Heart left ventricle (tissue), 13 donors: ENCODE data around the gene IFFO2.

Experiments
- CTCF ChIP-seq, 12 donors: fragments of 200-600 bp; sonication (generic) in 4 of 12; IDR thresholded peaks; one replicate each; pipeline versions ENCODE4 v1.5.0 to v1.8.0; 2018 to 2022; ENCODE audit warnings: antibody characterized with exemption in 12 of 12, mild to moderate bottlenecking in 5 of 12
- POLR2A ChIP-seq, 2 donors: fragments of 450-650 bp; IDR thresholded peaks; one replicate each; pipeline ENCODE4 v1.6.1; 2017; ENCODE audit warnings: antibody characterized with exemption in 2 of 2, mild to moderate bottlenecking in 2 of 2, moderate library complexity in 2 of 2
- donor health status: ischemic (EF 13 %, LVEDD 7.1; RV severe dilation, severe dysfunction).
- donor health status: DM: no; HTN: yes; CAD: no.
- donor health status: DM: no; HTN: no; CAD: no.
- donor health status: ischemic (EF 25% LVEDD 6.9; RV normal size, moderate dysfunction).
- donor health status: ischemic (EF 25% LVEDD 5.7; RV mildly dilated, moderate dysfunction).
- donor health status: ischemic (EF 35%, LVEDD 5.7; RV mildly dilated, moderate dysfunction).
- donor health status: nonischemic (EF 11% LVEDD 7.7; RV severe dilation, severe dysfunction).
- donor health status: DM: yes; HTN: yes; CAD: no.
- donor health status: PGD.
- donor health status: ischemic (EF 29% LVEDD 5.4; RV normal size, mild dysfunction).
- donor health status: nonischemic (EF 23%, LVEDD 6.1; RV moderate dilation, normal function).

DNA sequence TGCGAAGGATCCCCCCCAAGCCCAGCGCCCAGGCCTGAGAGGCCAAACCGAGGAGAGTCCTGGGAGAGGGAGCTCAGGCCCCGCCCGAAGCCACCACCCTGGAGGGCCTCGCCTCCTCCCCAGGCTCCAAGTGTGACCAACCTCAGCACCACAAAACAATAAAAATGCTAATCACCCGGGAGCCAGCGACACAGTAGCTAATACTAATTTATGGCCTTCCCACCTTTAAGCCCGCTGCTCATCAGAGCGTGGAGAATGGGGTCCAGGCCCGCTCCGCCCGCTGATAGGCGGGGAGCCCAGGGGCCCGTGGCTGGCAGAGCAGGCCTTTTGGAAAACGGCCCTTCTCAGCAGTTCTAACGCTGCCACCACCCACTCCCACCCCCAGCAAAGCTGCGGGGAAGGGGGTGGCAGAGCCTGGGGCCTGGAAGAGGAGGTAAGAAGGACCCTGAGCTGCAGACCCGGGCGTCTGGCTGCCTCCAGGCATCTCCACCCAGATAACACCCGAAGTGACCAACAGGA, 76.6 kb downstream of the IFFO2 start:
- TF ChIP-seq CTCF (IDR thresholded peaks at IDR 0.05) (no peak), POLR2A (IDR thresholded peaks at IDR 0.05) (no peak)
